GM12878 (cell line): Measurements from ENCODE around the gene KIF25. TPM values are rescaled to one million over a fixed set of nuclear protein-coding genes. Genes with fewer than 3 reads are reported as not detected.

Experiments used
- ATAC-seq: fragments of 200-7000 bp; cut with Tn5 transposase; 3 replicates; pipeline ENCODE4 v1.9.1; 2020; ENCODE audit warnings: mild to moderate bottlenecking, moderate library complexity
- BruUV-seq: library from RNA; stranded (reverse); fragments of 400-500 nt; replicated peaks from 2 replicates; lab custom pipeline; 2021; lab: Mats Ljungman, UMichigan
- CTCF ChIA-PET: fragments of 300-600 bp; sonication (Branson Sonifier 250); formaldehyde crosslinking; extraction: SDS; loops from one replicate; lab custom pipeline; 2021; ENCODE audit warnings: inconsistent platforms; lab: Yijun Ruan, JAX
- POLR2A ChIA-PET: fragments of 350-600 bp; formaldehyde crosslinking; extraction: SDS; loops from one replicate; lab custom pipeline; 2021; ENCODE audit warnings: inconsistent platforms; lab: Charles Lee
- RAD21 ChIA-PET: fragments of 300-600 bp; sonication (Branson Sonifier 250); formaldehyde crosslinking; loops from one replicate; lab custom pipeline; 2023; ENCODE audit warnings: antibody characterized with exemption; ENCODE audit not compliant: unreplicated experiment; lab: Charles Lee
- SMC1A ChIA-PET: fragments of 300-600 bp; sonication (Branson Sonifier 250); formaldehyde crosslinking; loops from one replicate; lab custom pipeline; 2023; ENCODE audit not compliant: unreplicated experiment, uncharacterized antibody; lab: Charles Lee
- DNase-seq: peaks from one replicate; pipeline ENCODE4 v3.0.0-alpha.2; 2011; ENCODE audit warnings: low read depth, low spot score
- FAIRE-seq: peaks from 3 replicates; lab custom pipeline; 2011; peaks lifted over from hg19 to GRCh38; lab: Jason Lieb, UNC
- H2AFZ ChIP-seq: 2 replicates; pipeline ENCODE4 v1.6.0; 2011; ENCODE audit warnings: low read depth, low read length, control low read depth; ENCODE audit not compliant: control insufficient read depth
- H3K27ac ChIP-seq: 2 replicates; pipeline ENCODE4 v1.5.1; 2011; ENCODE audit warnings: control low read depth; ENCODE audit not compliant: control insufficient read depth, insufficient read depth
- H3K27me3 ChIP-seq, 2 experiments: replicated peaks in 1 of 2; 2 replicates each; pipeline versions ENCODE4 v1.6.0 to v1.6.1; 2011; ENCODE audit warnings: low read length in 1 of 2; ENCODE audit not compliant: control insufficient read depth in 2 of 2, insufficient read depth in 2 of 2
- H3K36me3 ChIP-seq, 2 experiments: 2 replicates each; pipeline ENCODE4 v1.5.1; 2011; ENCODE audit warnings: low read length in 1 of 2; ENCODE audit not compliant: control insufficient read depth in 2 of 2, insufficient read depth in 2 of 2
- H3K4me1 ChIP-seq: 2 replicates; pipeline ENCODE4 v1.6.1; 2011; ENCODE audit warnings: mild to moderate bottlenecking, low read length, moderate library complexity, mixed read lengths; ENCODE audit not compliant: control insufficient read depth, insufficient read depth
- H3K4me2 ChIP-seq: 2 replicates; pipeline ENCODE4 v1.6.0; 2011; ENCODE audit warnings: control low read depth; ENCODE audit not compliant: control insufficient read depth, insufficient read depth
- H3K4me3 ChIP-seq: fragments of 200-600 bp; sonication (generic); 2 replicates; pipeline ENCODE4 v1.5.1; 2016
- H3K79me2 ChIP-seq: 2 replicates; pipeline ENCODE4 v1.6.0; 2011; ENCODE audit warnings: low read length; ENCODE audit not compliant: control insufficient read depth, insufficient read depth
- H3K9ac ChIP-seq: 2 replicates; pipeline ENCODE4 v1.8.0; 2011; ENCODE audit warnings: low read length, control low read depth, mixed read lengths; ENCODE audit not compliant: control insufficient read depth, insufficient read depth
- H3K9me3 ChIP-seq: replicated peaks from 3 replicates; pipeline ENCODE4 v1.5.1; 2011; ENCODE audit warnings: mild to moderate bottlenecking, low read length; ENCODE audit not compliant: control insufficient read depth, insufficient read depth
- H4K20me1 ChIP-seq: 2 replicates; pipeline ENCODE4 v1.6.0; 2011; ENCODE audit not compliant: control insufficient read depth, insufficient read depth
- SMARCA5 ChIP-seq: fragments of 450-650 bp; IDR thresholded peaks from 2 replicates; pipeline ENCODE4 v1.6.1; 2017; ENCODE audit warnings: mild to moderate bottlenecking
- TCF3 ChIP-seq: IDR thresholded peaks from 2 replicates; pipeline ENCODE4 v1.6.1; 2012; ENCODE audit warnings: low read depth, mild to moderate bottlenecking, low read length, borderline replicate concordance; ENCODE audit not compliant: insufficient read depth
- WGBS: methylation state at CpG from one replicate; pipeline ENCODE4 v1.1.6; 2016; ENCODE audit warnings: low lambda C conversion rate; ENCODE audit not compliant: insufficient replicate concordance, insufficient coverage; ENCODE audit errors: missing lambda C conversion rate; 5-methylcytosine and 5-hydroxymethylcytosine counted together
- in situ Hi-C: fragments of 300-500 bp; cut with MboI; formaldehyde crosslinking; loops from 9 replicates; pipeline ENCODE4 v1.14.3; 2018; ENCODE audit warnings: mixed read lengths
- intact Hi-C: fragments of 100-400 bp; cut with micrococcal nuclease; formaldehyde crosslinking; loops from one replicate; pipeline ENCODE4 v1.14.2; 2022; ENCODE audit not compliant: unreplicated experiment
- polyA plus RNA-seq, 11 experiments: library from polyadenylated mRNA; depleted of rRNA in 4 of 11; unstranded in 6 of 11; stranded (reverse) in 5 of 11; fragments of >200 nt; fragmentation: Nextera tagmentation in 4 of 11; fragmentation: Illumina TruSeq in 1 of 11; extraction: Ambion mirVana in 4 of 11; extraction: Trizol in 1 of 11; gene quantifications; 1 replicate in 1 of 11; 2 replicates in 10 of 11; pipeline versions ENCODE4 v1.2.1 to v1.2.3, GENCODE V29; 2011 to 2016; ENCODE audit warnings: inconsistent platforms in 2 of 11, missing spikeins in 2 of 11, low read depth in 1 of 11
- total RNA-seq, 4 experiments: library from RNA; depleted of rRNA in 3 of 4; stranded (reverse); fragments of >200 nt in 3 of 4; fragmentation: Illumina TruSeq in 1 of 4; extraction: Trizol in 1 of 4; gene quantifications; 2 replicates each; pipeline versions ENCODE4 v1.2.1 to v1.2.3, GENCODE V29; 2013 to 2021
- TF ChIP-seq, protein P1 (sequence below): IDR thresholded peaks from 2 replicates; pipeline ENCODE4 v1.6.1; 2012; ENCODE audit warnings: low read length, inconsistent platforms
- TF ChIP-seq, protein P2 (sequence below): fragments of 450-650 bp; formaldehyde crosslinking; IDR thresholded peaks from 2 replicates; pipeline ENCODE4 v1.4.0; 2020; ENCODE audit warnings: mild to moderate bottlenecking, moderate library complexity
- TF ChIP-seq, protein P3 (sequence below): fragments of 450-650 bp; IDR thresholded peaks from 2 replicates; pipeline ENCODE4 v1.6.1; 2018; ENCODE audit warnings: borderline replicate concordance, mild to moderate bottlenecking; ENCODE audit not compliant: partially characterized antibody
- TF ChIP-seq, protein P4 (sequence below): fragments of 450-650 bp; conservative IDR thresholded peaks from 2 replicates; pipeline ENCODE4 v1.6.1; 2017; ENCODE audit warnings: mild to moderate bottlenecking, moderate library complexity

Gene KIF25
- total and polyA plus RNA-seq, 10 of the 15 experiments (the other 5 are each of a cell fraction or from before 2014, with no cell fraction given) = not detected

DNA sequence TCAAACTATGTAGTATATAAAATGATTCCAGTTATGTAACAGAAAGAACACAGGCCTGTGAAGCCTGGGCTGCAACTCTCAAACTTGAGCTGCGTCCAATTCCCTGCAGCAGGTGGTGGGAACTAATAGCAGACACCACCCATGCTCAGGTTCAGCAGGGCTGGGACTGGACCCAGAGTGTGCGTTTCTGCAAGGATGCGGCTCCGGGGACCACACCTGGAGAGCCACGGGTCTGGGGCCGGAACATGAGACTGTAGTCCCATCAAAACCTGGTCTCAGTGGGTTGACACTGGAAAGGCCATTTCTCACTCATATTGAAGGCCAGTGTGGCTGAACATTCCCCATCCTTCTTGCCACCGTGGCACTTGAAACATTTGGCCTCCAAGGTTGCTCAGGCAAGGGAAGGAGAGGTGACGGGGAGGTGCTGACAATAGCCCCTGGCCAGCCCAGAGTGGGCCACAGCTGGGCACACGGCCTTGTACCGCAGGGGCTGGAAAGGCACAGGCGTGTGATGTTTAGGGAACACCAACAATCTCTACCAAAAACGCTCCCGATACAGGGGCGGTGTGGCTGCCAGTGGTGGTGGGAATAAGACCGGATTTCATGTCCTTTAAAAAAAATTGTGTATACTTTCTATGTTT lies 43.5 kb downstream of the KIF25 start:
- intact Hi-C loops (no loop called here), in situ Hi-C loops (no loop called here)
- no peak overlapping the region for H3K4me3 ChIP-seq
- POLR2A ChIA-PET = no interaction called here
- SMC1A ChIA-PET = no interaction called here
- H2AFZ ChIP-seq = no peak overlapping the region
- RAD21 ChIA-PET = no interaction called here
- ATAC-seq = no peak
- TF ChIP-seq, protein P1, sequence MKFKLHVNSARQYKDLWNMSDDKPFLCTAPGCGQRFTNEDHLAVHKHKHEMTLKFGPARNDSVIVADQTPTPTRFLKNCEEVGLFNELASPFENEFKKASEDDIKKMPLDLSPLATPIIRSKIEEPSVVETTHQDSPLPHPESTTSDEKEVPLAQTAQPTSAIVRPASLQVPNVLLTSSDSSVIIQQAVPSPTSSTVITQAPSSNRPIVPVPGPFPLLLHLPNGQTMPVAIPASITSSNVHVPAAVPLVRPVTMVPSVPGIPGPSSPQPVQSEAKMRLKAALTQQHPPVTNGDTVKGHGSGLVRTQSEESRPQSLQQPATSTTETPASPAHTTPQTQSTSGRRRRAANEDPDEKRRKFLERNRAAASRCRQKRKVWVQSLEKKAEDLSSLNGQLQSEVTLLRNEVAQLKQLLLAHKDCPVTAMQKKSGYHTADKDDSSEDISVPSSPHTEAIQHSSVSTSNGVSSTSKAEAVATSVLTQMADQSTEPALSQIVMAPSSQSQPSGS = no peak
- TF ChIP-seq TCF3 = no peak
- TF ChIP-seq, protein P2, sequence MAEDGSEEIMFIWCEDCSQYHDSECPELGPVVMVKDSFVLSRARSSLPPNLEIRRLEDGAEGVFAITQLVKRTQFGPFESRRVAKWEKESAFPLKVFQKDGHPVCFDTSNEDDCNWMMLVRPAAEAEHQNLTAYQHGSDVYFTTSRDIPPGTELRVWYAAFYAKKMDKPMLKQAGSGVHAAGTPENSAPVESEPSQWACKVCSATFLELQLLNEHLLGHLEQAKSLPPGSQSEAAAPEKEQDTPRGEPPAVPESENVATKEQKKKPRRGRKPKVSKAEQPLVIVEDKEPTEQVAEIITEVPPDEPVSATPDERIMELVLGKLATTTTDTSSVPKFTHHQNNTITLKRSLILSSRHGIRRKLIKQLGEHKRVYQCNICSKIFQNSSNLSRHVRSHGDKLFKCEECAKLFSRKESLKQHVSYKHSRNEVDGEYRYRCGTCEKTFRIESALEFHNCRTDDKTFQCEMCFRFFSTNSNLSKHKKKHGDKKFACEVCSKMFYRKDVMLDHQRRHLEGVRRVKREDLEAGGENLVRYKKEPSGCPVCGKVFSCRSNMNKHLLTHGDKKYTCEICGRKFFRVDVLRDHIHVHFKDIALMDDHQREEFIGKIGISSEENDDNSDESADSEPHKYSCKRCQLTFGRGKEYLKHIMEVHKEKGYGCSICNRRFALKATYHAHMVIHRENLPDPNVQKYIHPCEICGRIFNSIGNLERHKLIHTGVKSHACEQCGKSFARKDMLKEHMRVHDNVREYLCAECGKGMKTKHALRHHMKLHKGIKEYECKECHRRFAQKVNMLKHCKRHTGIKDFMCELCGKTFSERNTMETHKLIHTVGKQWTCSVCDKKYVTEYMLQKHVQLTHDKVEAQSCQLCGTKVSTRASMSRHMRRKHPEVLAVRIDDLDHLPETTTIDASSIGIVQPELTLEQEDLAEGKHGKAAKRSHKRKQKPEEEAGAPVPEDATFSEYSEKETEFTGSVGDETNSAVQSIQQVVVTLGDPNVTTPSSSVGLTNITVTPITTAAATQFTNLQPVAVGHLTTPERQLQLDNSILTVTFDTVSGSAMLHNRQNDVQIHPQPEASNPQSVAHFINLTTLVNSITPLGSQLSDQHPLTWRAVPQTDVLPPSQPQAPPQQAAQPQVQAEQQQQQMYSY = no peak
- TF ChIP-seq, protein P3, sequence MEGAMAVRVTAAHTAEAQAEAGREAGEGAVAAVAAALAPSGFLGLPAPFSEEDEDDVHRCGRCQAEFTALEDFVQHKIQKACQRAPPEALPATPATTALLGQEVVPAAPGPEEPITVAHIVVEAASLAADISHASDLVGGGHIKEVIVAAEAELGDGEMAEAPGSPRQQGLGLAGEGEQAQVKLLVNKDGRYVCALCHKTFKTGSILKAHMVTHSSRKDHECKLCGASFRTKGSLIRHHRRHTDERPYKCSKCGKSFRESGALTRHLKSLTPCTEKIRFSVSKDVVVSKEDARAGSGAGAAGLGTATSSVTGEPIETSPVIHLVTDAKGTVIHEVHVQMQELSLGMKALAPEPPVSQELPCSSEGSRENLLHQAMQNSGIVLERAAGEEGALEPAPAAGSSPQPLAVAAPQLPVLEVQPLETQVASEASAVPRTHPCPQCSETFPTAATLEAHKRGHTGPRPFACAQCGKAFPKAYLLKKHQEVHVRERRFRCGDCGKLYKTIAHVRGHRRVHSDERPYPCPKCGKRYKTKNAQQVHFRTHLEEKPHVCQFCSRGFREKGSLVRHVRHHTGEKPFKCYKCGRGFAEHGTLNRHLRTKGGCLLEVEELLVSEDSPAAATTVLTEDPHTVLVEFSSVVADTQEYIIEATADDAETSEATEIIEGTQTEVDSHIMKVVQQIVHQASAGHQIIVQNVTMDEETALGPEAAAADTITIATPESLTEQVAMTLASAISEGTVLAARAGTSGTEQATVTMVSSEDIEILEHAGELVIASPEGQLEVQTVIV = no peak
- no peak for TF ChIP-seq SMARCA5
- TF ChIP-seq, protein P4, sequence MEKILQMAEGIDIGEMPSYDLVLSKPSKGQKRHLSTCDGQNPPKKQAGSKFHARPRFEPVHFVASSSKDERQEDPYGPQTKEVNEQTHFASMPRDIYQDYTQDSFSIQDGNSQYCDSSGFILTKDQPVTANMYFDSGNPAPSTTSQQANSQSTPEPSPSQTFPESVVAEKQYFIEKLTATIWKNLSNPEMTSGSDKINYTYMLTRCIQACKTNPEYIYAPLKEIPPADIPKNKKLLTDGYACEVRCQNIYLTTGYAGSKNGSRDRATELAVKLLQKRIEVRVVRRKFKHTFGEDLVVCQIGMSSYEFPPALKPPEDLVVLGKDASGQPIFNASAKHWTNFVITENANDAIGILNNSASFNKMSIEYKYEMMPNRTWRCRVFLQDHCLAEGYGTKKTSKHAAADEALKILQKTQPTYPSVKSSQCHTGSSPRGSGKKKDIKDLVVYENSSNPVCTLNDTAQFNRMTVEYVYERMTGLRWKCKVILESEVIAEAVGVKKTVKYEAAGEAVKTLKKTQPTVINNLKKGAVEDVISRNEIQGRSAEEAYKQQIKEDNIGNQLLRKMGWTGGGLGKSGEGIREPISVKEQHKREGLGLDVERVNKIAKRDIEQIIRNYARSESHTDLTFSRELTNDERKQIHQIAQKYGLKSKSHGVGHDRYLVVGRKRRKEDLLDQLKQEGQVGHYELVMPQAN = no peak
- no peaks in the 10 kb centered on the region for H4K20me1 ChIP-seq
- H3K9me3 ChIP-seq = no peaks in the 10 kb centered on the region; the same call in 2 of the 3 replicates
- no peaks in the 10 kb centered on the region for H3K27me3 ChIP-seq
- H3K79me2 ChIP-seq = no peaks in the 10 kb centered on the region
- BruUV-seq = no TSS peak
- 55% methylated on average over 12 of the region's 15 CpGs for WGBS
- H3K36me3 ChIP-seq = no peaks in the 10 kb centered on the region
- FAIRE-seq = no peak
- H3K9ac ChIP-seq = no peak overlapping the region
- DNase-seq = no peak
- H3K4me2 ChIP-seq = no peak overlapping the region
- CTCF ChIA-PET = no interaction called here
- no peaks in the 10 kb centered on the region for H3K4me1 ChIP-seq
- H3K27ac ChIP-seq = no peak overlapping the region
